ENCODE results near the gene GALNT2.

GALNT2 gene

DNA sequence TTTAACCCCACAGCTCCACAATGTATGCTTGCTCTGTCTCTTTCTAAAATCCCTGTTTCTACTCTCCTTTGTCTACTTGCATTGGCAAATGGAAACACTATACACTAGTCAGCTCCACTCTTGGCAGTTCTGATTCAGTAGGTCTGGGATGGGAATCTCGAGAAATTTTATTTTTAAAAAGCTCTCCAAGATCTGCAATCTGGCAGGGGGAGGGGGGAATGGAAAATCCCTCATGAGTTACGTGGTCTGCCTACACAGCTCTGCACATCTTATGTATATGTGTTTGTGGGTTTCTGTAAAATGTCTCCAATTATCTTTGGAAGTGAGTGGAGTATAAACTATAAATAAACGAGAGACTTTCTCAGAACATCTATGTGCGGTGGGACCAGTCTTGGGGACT lies 9.9 kb upstream of the GALNT2 start:
- TF ChIP-seq CTCF (IDR thresholded peaks at IDR 0.05; ENCODE audit: low read depth, low read length, missing control alignments) = no peak
- no peak overlapping the region for H3K4me3 ChIP-seq (ENCODE audit: low read depth, low read length)
- in situ Hi-C loops (cut with HindIII; ENCODE audit: low sequenced_read_pairs) = no loop called here
- DNase-seq (ENCODE audit: low read depth) = no peak

- no peak overlapping the region for H3K4me3 ChIP-seq (ENCODE audit: low read depth, low read length)
- in situ Hi-C loops (cut with HindIII; ENCODE audit: low sequenced_read_pairs) = no loop called here
- DNase-seq (ENCODE audit: low read depth) = no peak
- no peak for TF ChIP-seq CTCF (IDR thresholded peaks at IDR 0.05; ENCODE audit: low read depth, low read length, missing control alignments)
These were observed 9.1 kb upstream of the GALNT2 start for GRCh38 chr1:230057681-230058565.

DNA sequence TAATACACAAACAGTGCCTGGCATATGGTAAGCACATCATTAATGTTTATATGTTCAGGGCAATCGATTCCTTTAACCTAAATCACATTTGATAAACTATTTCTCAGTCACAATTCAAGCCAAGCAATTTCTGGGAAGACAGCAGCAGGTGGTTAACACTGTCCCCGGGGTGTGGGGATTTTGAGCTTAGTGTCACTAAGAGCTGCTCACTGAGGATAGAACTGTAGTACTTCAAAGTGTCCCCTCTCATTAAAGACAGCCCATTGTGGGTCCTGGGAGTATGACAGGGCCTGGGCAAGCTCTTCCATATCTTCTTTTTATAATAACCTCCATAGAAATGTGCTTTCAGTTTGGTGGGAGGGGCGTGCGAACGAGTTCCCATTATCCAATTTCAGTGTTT lies 8.4 kb upstream of the GALNT2 start:
- no peak for DNase-seq (ENCODE audit: low read depth)
- in situ Hi-C loops (cut with HindIII; ENCODE audit: low sequenced_read_pairs) = no loop called here
- no peak for TF ChIP-seq CTCF (IDR thresholded peaks at IDR 0.05; ENCODE audit: low read depth, low read length, missing control alignments)

GRCh38 chr1:230061801-230062200 lies 5.2 kb upstream of the GALNT2 start:
- DNase-seq (ENCODE audit: low read depth) = no peak
- TF ChIP-seq CTCF (IDR thresholded peaks at IDR 0.05; ENCODE audit: low read depth, low read length, missing control alignments) = no peak
- no peak overlapping the region for H3K4me3 ChIP-seq (ENCODE audit: low read depth, low read length)
- in situ Hi-C loops (cut with HindIII; ENCODE audit: low sequenced_read_pairs) = no loop called here

More for the DNA sequence above, 8.4 kb upstream of the GALNT2 start:
- H3K4me3 ChIP-seq (ENCODE audit: low read depth, low read length) = no peak overlapping the region

DNA sequence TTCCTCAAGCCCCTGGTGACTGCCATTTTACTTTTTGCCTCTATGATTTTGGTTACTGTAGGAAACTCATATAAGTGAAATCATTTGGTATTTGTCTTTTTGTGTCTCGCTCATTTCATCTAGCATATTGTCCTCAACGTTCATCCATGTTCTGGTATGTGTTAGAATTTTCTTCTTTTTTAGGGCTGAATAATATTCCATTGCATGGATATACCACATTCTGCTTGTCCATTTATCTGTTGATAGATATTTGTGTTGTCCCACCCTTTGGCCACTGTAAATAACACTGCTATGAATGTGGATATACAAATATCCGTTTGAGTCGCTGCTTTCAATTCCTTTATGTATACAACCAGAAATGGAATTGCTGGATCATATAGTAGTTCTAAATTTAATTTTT lies 4.5 kb upstream of the GALNT2 start:
- H3K4me3 ChIP-seq (ENCODE audit: low read depth, low read length) = no peak overlapping the region
- TF ChIP-seq CTCF (IDR thresholded peaks at IDR 0.05; ENCODE audit: low read depth, low read length, missing control alignments) = no peak
- in situ Hi-C loops (cut with HindIII; ENCODE audit: low sequenced_read_pairs) = no loop called here
- no peak for DNase-seq (ENCODE audit: low read depth)

- DNase-seq (ENCODE audit: low read depth) = no peak
- TF ChIP-seq CTCF (IDR thresholded peaks at IDR 0.05; ENCODE audit: low read depth, low read length, missing control alignments) = no peak
- in situ Hi-C loops (cut with HindIII; ENCODE audit: low sequenced_read_pairs) = no loop called here
- no peak overlapping the region for H3K4me3 ChIP-seq (ENCODE audit: low read depth, low read length)
These were observed 2.8 kb upstream of the GALNT2 start for GRCh38 chr1:230064283-230064682.
